SJCRH30 (cell line): ENCODE measurements around the gene PDE8A. TPM values are rescaled to one million over a fixed set of nuclear protein-coding genes. Genes with fewer than 3 reads are reported as not detected.

Source experiments
- DNase-seq, 2 experiments: peaks; one replicate each; pipeline ENCODE4 v3.0.0-alpha.2; 2015 to 2020
- H3K27ac ChIP-seq: fragments of 250-450 bp; sonication (Bioruptor Pico); 2 replicates; pipeline ENCODE4 v1.5.1; 2020; ENCODE audit warnings: mild to moderate bottlenecking, moderate library complexity
- H3K27me3 ChIP-seq: fragments of 250-450 bp; sonication (Bioruptor Pico); 2 replicates; pipeline ENCODE4 v1.5.1; 2020; ENCODE audit warnings: mild to moderate bottlenecking, moderate library complexity
- H3K36me3 ChIP-seq: fragments of 250-450 bp; sonication (Bioruptor Pico); 2 replicates; pipeline ENCODE4 v1.5.1; 2020; ENCODE audit warnings: mild to moderate bottlenecking, moderate library complexity
- H3K4me1 ChIP-seq: fragments of 250-450 bp; sonication (Bioruptor Pico); 2 replicates; pipeline ENCODE4 v1.5.1; 2020; ENCODE audit warnings: mild to moderate bottlenecking, moderate library complexity
- H3K4me3 ChIP-seq: fragments of 250-450 bp; sonication (Bioruptor Pico); 2 replicates; pipeline ENCODE4 v1.5.1; 2020; ENCODE audit warnings: mild to moderate bottlenecking, moderate library complexity
- H3K9me3 ChIP-seq: fragments of 250-450 bp; sonication (Bioruptor Pico); replicated peaks from 2 replicates; pipeline ENCODE4 v1.5.1; 2020; ENCODE audit warnings: mild to moderate bottlenecking, moderate library complexity
- total RNA-seq: library from RNA; depleted of rRNA; stranded (reverse); fragments of >200 nt; shearing (Covaris generic); gene quantifications from 2 replicates; pipeline ENCODE4 v1.2.3, GENCODE V29; 2014

Gene PDE8A
- total RNA-seq, 1 experiment from 2014 or later: 19.6 TPM

DNA sequence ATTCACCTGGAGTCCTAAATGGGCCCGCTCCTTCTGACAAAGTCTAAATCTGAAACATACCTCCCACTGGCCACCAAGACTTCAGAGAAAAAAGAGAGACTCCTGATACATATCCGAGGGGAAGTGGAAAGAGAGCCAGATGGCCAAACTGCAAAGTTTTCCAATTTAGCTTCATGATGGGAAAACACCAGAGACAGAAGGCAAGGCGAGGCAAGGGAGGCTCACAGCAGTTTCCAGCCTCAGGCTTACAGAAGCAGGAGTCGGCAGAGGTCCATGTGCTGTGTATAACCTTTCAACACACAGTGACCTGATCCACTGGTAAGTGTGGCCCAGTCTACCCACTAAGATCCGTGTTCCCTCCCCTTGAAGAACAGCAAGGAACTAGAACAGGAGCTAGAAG, 29.9 kb upstream of the PDE8A start:
- H3K36me3 ChIP-seq: no peaks in the 10 kb centered on the region
- H3K9me3 ChIP-seq: no peaks in the 10 kb centered on the region
- DNase-seq: no peak
- no peaks in the 10 kb centered on the region for H3K27me3 ChIP-seq
- H3K4me1 ChIP-seq: peaks cover 8% of the 10 kb centered on the region; the same call in 1 of the 2 replicates
- H3K4me3 ChIP-seq: no peak overlapping the region
- H3K27ac ChIP-seq: no peak overlapping the region

DNA sequence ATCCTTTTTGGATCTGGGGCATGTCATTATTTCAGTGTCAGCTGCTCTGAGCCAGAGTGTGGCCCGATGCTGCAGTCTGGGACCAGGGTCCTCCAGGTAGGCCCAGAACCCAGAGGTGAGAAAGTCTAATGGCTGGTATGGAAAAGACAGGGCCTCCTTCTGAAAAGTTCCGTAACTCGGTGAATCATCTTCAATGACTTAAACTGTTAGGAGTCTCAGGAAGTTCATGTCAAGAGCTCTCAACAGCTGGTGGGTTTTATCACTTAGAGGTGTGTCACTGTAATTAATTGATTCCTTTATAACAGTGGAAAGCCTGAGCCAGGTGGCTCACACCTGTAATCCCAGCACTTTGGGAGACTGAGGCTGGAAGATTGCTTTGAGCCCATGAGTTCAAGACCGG, 28.5 kb upstream of the PDE8A start:
- 0 out of 2 replicates have a peak, but pooled peaks cover 4% of the 10 kb centered on the region for H3K9me3 ChIP-seq
- no peak overlapping the region for H3K27ac ChIP-seq
- no peaks in the 10 kb centered on the region for H3K36me3 ChIP-seq
- DNase-seq: no peak
- H3K4me3 ChIP-seq: no peak overlapping the region
- H3K27me3 ChIP-seq: no peaks in the 10 kb centered on the region
- H3K4me1 ChIP-seq: peaks cover 6% of the 10 kb centered on the region; the same call in 1 of the 2 replicates

DNA sequence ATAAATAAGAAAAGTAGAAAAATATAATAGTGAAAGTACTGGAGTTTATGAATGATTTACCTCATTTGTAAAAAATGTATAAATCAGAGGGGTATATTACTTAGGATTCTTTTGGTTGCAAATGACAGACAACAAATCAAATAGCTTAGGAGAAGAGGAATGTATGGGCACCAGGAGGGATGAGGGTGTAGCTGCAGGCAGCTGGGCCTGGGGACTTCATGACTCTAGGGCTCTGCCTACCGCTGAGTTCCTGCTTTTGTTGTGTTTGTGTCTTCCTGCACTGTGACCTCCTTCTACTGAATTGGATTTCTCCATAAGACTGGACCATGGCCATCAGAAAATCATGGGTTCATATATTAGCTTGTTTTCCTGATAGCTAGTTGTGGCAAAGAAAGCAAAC, 27.9 kb upstream of the PDE8A start:
- no peak for DNase-seq

DNA sequence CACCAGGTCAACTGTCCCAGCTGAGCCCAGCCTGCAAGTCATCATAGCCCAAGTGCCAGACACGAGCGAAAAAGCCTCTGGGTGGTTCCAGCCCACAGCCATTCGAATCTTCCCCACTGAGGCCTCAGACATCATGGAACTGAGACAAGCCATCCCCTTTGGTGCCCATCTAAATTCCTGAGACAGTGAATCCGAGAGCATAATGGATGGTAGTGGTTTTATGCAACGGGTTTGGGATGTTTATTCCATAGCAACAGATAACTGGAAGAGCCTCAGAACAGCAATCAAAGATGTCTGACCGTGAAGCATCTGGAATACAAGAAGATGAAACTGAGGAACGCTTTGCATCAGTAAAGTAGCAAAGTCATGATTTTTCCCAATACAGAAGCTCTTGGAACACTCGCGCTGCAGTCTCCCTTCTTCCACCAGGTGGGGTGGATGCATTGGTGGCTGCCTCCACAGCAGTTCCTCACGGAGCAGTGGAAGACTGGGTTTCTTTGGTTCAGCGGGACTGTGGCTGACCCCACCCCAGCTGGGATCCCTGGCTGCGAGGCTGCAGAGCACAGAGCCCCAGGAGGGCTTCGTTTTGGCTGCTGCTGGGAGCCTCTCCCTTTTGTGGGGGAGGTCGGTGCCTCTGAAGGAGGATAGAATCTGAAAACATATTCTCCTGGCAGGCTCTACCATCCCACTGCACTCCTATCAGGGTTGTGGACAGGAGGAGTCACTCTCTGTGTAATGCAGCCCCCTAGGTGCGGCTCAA, 26.4 kb upstream of the PDE8A start:
- Histone ChIP-seq H3K9me3 (peaks cover 4% of the 10 kb centered on the region; the same call in 1 of the 2 replicates), H3K27ac (no peak overlapping the region), H3K36me3 (no peaks in the 10 kb centered on the region), H3K4me1 (no peaks in the 10 kb centered on the region), H3K27me3 (no peaks in the 10 kb centered on the region), H3K4me3 (no peak overlapping the region)
- DNase-seq: peak; percentile 33 to 58

More for the DNA sequence above, 27.9 kb upstream of the PDE8A start:
- Histone ChIP-seq H3K36me3 (no peaks in the 10 kb centered on the region), H3K4me3 (no peak overlapping the region), H3K27ac (no peak overlapping the region), H3K4me1 (0 out of 2 replicates have a peak, but pooled peaks cover 3% of the 10 kb centered on the region), H3K27me3 (no peaks in the 10 kb centered on the region), H3K9me3 (0 out of 2 replicates have a peak, but pooled peaks cover 4% of the 10 kb centered on the region)

DNA sequence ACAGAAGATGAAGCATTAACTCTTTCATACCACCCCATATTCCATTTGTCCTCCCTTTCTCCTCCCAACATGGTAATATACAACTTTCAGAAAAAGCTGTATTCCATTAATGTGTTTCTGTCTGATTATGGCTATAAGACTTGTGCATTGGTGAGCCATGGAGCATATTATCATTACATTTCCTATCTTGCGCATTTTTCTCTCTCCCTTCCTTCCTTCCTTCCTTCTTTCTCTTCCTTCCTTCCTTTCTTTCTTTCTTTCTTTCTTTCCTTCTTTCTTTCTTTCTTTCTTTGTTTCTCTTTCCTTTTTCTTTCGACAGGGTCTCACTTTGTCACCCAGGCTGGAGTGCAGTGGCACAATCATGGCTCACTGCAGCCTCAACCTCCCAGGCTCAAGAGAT, 25.5 kb upstream of the PDE8A start:
- H3K27me3 ChIP-seq: no peaks in the 10 kb centered on the region
- no peak overlapping the region for H3K27ac ChIP-seq
- H3K36me3 ChIP-seq: no peaks in the 10 kb centered on the region
- DNase-seq: no peak
- no peak overlapping the region for H3K4me3 ChIP-seq
- H3K4me1 ChIP-seq: no peaks in the 10 kb centered on the region
- peaks cover 4% of the 10 kb centered on the region; the same call in 1 of the 2 replicates for H3K9me3 ChIP-seq

DNA sequence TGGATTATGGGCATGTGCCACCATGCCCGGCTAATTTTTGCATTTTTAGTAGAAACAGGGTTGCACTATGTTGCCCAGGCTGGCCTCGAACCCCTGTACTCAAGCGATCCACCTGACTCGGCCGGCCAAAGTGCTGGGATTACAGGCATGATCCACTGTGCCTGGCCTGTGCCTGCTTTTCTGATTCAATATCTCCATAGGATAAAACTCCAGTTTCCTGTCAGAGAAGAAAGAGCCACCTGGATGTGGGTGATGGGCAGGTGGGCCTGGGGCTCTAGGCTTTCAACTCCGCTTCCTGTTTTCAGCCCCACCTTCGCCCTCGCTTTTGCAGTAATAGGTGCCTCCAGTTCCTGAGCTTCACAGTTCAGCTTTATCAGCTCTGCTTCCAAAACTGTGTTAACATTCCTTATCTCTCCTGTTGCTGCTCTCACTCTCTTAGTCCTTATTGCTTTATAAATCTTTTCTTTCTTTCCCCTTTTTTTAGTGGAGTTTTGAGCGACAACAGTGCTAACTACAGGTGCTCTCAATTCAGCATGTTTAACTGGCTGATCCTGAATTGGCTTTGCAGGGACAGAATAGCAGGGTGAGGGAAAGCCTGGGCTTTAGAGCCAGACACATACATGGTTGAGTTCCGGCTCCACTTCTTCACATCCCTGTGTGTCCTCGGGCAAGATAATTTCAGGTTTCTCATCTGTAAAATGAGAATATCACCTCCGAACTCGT, 21.1 kb upstream of the PDE8A start:
- DNase-seq: no peak
- H3K9me3 ChIP-seq: peaks cover 4% of the 10 kb centered on the region; the same call in 1 of the 2 replicates
- no peak overlapping the region for H3K4me3 ChIP-seq
- H3K27ac ChIP-seq: no peak overlapping the region
- H3K4me1 ChIP-seq: no peaks in the 10 kb centered on the region
- H3K27me3 ChIP-seq: no peaks in the 10 kb centered on the region
- H3K36me3 ChIP-seq: no peaks in the 10 kb centered on the region

DNA sequence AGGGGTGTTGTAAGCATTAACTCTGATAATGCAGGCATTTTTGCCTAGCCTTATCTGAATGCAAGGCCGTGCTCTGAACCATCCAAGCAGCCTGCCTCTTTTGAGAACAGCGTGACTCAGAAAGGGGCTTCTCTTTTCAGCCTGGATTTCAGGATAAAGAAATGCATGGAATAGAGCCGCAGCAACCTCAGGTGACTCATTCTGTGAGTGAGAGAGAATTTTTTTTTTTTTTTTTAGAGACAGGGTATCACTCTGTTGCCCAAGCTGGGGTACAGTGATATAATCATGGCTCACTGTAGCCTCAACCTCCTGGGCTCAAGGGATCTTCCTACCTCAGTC, 20.6 kb upstream of the PDE8A start:
- no peak overlapping the region for H3K4me3 ChIP-seq
- peaks cover 4% of the 10 kb centered on the region; the same call in 1 of the 2 replicates for H3K9me3 ChIP-seq
- DNase-seq: no peak
- no peaks in the 10 kb centered on the region for H3K4me1 ChIP-seq
- H3K27ac ChIP-seq: no peak overlapping the region
- no peaks in the 10 kb centered on the region for H3K27me3 ChIP-seq
- no peaks in the 10 kb centered on the region for H3K36me3 ChIP-seq

DNA sequence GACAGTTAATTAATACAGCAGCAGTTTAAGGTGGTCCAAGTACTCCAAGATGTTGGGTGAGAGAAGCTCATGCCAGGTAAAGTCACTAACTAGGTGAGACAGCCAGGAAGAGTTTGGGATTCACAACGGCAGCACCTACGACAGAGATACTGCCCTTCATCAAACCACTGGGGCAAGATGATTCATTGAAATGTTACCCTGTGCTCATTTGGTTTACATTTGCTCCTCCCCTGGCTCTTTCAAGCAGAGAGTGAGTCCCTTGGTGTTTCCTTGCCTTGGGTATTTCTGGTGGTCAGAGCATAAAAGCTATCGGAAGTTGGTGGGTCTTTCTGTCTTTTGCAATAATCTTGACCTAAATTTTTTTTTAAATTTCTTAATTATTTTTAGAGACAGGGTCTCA, 19.9 kb upstream of the PDE8A start:
- H3K9me3 ChIP-seq: peaks cover 4% of the 10 kb centered on the region; the same call in 1 of the 2 replicates
- DNase-seq: no peak
- H3K4me1 ChIP-seq: no peaks in the 10 kb centered on the region
- H3K27ac ChIP-seq: no peak overlapping the region
- no peak overlapping the region for H3K4me3 ChIP-seq
- H3K36me3 ChIP-seq: no peaks in the 10 kb centered on the region
- H3K27me3 ChIP-seq: no peaks in the 10 kb centered on the region

DNA sequence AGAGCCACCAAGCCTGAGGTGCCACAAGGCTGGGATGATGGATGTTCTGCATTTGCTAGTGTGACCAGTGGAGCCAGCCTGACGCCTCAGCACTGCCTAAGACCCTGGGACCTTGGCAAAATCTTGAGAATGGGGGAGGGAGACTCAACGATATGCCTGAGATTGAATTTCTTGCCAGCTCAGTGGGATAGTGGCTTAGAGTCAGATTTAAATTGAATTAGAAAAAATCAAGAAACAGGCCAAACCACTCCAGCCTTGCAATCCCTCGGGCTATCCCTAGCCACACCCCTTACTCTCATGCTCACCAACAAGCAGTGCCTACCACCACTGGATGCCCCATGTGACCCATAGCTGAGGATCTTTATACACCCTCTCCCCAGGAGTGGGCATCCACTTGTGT, 18.7 kb upstream of the PDE8A start:
- no peaks in the 10 kb centered on the region for H3K27me3 ChIP-seq
- no peaks in the 10 kb centered on the region for H3K4me1 ChIP-seq
- no peak overlapping the region for H3K27ac ChIP-seq
- H3K4me3 ChIP-seq: no peak overlapping the region
- no peaks in the 10 kb centered on the region; the same call in 1 of the 2 replicates for H3K9me3 ChIP-seq
- H3K36me3 ChIP-seq: no peaks in the 10 kb centered on the region
- DNase-seq: no peak

DNA sequence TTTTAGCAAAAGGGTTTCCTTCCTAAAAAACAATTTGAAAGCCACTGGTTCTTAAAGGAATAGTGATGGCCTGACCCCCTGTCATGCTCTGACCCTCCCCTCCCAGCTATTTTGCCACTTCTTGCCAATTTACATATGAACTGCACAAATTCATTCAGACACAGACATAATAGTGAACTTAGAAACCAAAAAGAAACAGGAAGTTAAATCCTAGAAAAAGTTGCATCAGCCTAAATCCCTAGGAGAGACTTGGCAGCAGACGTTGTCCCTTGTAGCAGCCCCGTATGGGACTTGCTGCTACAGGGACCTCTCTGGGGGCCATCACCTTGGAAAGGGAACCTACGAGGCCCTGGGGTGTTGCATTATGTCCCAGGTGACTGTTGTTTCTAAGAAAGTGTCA, 14.3 kb upstream of the PDE8A start:
- Histone ChIP-seq H3K27ac (no peak overlapping the region), H3K4me3 (no peak overlapping the region), H3K27me3 (no peaks in the 10 kb centered on the region), H3K36me3 (no peaks in the 10 kb centered on the region), H3K9me3 (no peaks in the 10 kb centered on the region), H3K4me1 (no peaks in the 10 kb centered on the region)
- no peak for DNase-seq

DNA sequence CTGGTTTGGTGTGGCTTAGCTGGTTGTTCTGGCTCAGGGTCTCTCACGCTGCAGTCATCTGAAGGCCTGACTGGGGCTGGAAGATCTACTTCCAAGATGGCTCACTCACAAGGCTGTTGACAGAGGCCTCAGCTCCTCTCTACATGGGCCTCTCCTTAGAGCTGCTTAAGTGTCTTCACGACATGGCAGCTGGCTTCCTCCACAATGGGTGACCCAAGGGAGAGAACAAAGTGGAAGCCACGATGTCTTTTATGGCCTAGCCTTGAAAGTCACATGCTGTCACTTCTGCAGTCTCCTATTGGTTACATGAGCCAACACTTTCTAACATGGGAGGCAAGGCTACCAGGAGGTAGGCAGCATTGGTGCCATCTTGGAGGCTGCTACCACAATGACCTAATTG, 13.4 kb upstream of the PDE8A start:
- no peaks in the 10 kb centered on the region for H3K9me3 ChIP-seq
- no peak overlapping the region for H3K4me3 ChIP-seq
- H3K27me3 ChIP-seq: no peaks in the 10 kb centered on the region
- H3K4me1 ChIP-seq: no peaks in the 10 kb centered on the region
- H3K27ac ChIP-seq: no peak overlapping the region
- no peak for DNase-seq
- H3K36me3 ChIP-seq: no peaks in the 10 kb centered on the region

DNA sequence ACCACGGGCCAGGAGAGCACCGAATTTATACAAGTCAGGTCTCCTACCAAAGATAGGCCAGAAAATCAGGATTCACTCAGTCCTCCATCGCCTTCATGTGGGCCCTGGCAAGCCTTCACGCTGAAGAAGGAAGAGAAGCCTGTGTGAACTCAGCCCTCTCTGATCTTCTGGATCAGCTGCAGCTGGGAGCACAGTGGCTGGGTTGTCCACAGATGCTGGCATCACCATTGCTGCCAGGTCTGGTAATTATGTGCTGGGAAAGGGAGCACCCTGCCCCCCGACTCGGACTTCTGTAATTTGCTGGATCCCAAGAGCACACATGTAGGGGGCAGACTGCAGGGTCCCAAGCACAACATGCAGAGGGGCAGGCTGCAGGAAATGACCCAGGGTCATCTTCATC, 12.4 kb upstream of the PDE8A start:
- H3K9me3 ChIP-seq: no peaks in the 10 kb centered on the region
- H3K4me1 ChIP-seq: no peaks in the 10 kb centered on the region
- no peak overlapping the region for H3K4me3 ChIP-seq
- no peak overlapping the region for H3K27ac ChIP-seq
- no peaks in the 10 kb centered on the region for H3K27me3 ChIP-seq
- DNase-seq: no peak
- H3K36me3 ChIP-seq: no peaks in the 10 kb centered on the region

DNA sequence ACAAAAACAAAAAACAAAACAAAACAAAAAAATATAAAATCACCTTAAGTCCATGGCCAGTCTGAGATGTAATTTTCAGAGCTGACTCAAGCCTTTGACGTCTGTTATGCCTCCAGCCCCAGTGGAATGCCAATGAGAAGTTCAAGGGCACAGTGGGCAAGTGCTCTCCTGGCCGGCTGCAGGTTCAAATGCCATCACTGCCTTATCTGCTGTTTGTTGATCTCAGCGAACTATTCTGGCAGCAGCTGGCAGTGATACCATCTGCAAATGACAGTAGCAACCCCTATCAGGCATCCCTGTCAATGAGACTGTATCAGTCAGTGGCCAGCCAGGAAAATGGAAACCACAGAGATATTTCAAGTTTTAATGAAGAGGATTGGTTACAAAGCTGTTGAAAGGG, 10.8 kb upstream of the PDE8A start:
- DNase-seq: no peak
- H3K36me3 ChIP-seq: no peaks in the 10 kb centered on the region
- no peak overlapping the region for H3K4me3 ChIP-seq
- no peaks in the 10 kb centered on the region for H3K27me3 ChIP-seq
- H3K9me3 ChIP-seq: no peaks in the 10 kb centered on the region
- H3K27ac ChIP-seq: no peak overlapping the region
- H3K4me1 ChIP-seq: no peaks in the 10 kb centered on the region

DNA sequence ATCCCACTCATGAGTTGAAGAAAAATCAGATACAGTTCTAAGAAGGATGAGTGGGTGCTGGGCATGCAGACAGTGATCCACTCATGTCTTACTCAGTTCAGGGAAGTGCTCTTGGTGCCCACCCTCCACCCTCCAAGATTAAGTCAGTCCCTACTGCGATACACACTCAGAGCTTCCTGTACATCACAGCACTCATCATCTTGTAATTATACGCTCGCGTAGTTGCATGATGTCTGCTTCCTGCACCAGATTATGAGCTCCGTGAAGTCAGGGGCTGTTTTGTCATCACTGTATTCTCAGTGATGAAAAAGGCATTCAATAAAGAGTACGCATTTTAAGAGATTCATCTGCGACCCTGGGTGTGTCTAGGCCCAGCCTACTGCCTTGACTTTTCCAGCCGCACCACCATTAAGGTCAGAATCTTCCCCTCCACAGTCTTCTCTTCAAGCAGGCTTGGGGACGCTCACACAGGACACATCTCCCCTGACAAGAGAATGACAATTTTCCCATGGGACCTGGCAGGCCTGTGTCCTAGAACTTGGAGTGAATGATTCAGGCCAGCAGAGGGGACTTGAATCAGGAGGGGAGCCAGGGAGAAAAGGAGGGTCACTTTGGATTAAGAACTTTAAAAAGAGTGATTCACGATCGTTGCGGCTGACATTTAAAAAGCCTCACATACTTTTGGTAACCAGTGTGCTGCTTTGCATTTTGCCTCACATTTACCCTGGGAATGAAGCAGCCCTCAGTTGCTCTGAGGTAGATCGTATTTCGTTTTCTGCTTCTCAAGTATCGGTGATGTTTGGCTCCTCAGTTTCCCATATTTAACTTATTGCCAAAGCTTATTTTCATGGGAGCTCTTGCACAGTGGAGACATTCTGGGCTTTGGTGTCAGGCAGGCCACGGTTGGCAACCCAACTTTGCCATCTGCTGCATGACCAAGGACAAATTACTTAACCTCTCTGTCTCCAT, 7.9 kb upstream of the PDE8A start:
- H3K36me3 ChIP-seq: no peaks in the 10 kb centered on the region
- no peak overlapping the region for H3K27ac ChIP-seq
- no peak overlapping the region for H3K4me3 ChIP-seq
- 0 out of 2 replicates have a peak, but pooled peaks cover 4% of the 10 kb centered on the region for H3K4me1 ChIP-seq
- H3K9me3 ChIP-seq: no peaks in the 10 kb centered on the region
- no peak for DNase-seq
- H3K27me3 ChIP-seq: no peaks in the 10 kb centered on the region
